OCI-LY7 (cell line): ENCODE results near the gene MRPS9.

Experiments
- CTCF ChIP-seq: fragments of 200-600 bp; sonication (generic); conservative IDR thresholded peaks from 2 replicates; pipeline ENCODE4 v1.5.1; 2014; ENCODE audit warnings: mild to moderate bottlenecking, antibody characterized with exemption, low read length, moderate library complexity, mixed read lengths
- EZH2phosphoT487 ChIP-seq: fragments of 200-600 bp; sonication (generic); IDR thresholded peaks from 2 replicates; pipeline ENCODE4 v1.6.1; 2018; ENCODE audit warnings: low read depth, borderline replicate concordance, mild to moderate bottlenecking, mixed run types, antibody characterized with exemption, low read length, moderate library complexity, mixed read lengths

GRCh38 chr2:105142239-105142638 lies 104.4 kb downstream of the MRPS9 start:
- TF ChIP-seq CTCF: no peak
- no peak for TF ChIP-seq EZH2phosphoT487
